Aorta (tissue), 5 donors: ENCODE results near the gene PRKN. TPM values are rescaled to one million over a fixed set of nuclear protein-coding genes. Genes with fewer than 3 reads are reported as not detected.

Experiments
- ATAC-seq: fragments of 200-7000 bp; cut with Tn5 transposase; one replicate; pipeline ENCODE4 v1.9.1; 2022; ENCODE audit warnings: moderate library complexity; ENCODE audit not compliant: low FRiP score
- DNase-seq, 2 donors: peaks; one replicate each; pipeline ENCODE4 v3.0.0-alpha.2; 2020
- H3K27ac ChIP-seq, 2 donors: one replicate each; pipeline ENCODE4 v1.5.1; 2013; ENCODE audit warnings: low read length in 2 of 2, mild to moderate bottlenecking in 2 of 2, moderate library complexity in 2 of 2, control low read depth in 1 of 2, inconsistent platforms in 1 of 2, low read depth in 1 of 2
- H3K27me3 ChIP-seq, 2 donors: one replicate each; pipeline ENCODE4 v1.6.1; 2013; ENCODE audit warnings: control low read depth in 1 of 2, low read length in 1 of 2, mild to moderate bottlenecking in 1 of 2, moderate library complexity in 1 of 2; ENCODE audit not compliant: insufficient read depth in 2 of 2, control insufficient read depth in 1 of 2
- H3K36me3 ChIP-seq, 2 donors: one replicate each; pipeline ENCODE4 v1.6.1; 2013; ENCODE audit warnings: control low read depth in 1 of 2, low read length in 1 of 2, mild to moderate bottlenecking in 1 of 2; ENCODE audit not compliant: insufficient read depth in 2 of 2, control insufficient read depth in 1 of 2
- H3K4me1 ChIP-seq, 2 donors: one replicate each; pipeline ENCODE4 v1.6.1; 2013; ENCODE audit warnings: low read length in 2 of 2, control low read depth in 1 of 2, mild to moderate bottlenecking in 1 of 2, moderate library complexity in 1 of 2; ENCODE audit not compliant: insufficient read depth in 2 of 2, control insufficient read depth in 1 of 2
- H3K4me3 ChIP-seq, 2 donors: one replicate each; pipeline ENCODE4 v1.5.1; 2013; ENCODE audit warnings: low read length in 2 of 2, control low read depth in 1 of 2, mild to moderate bottlenecking in 1 of 2
- H3K9me3 ChIP-seq: one replicate; pipeline ENCODE4 v1.6.1; 2013; ENCODE audit warnings: mild to moderate bottlenecking, low read length; ENCODE audit not compliant: control insufficient read depth
- WGBS, 2 donors: extraction: QIAGEN DNeasy Blood & Tissue Kit; methylation state at CpG; one replicate each; pipeline ENCODE4 v1.1.7; 2013; 5-methylcytosine and 5-hydroxymethylcytosine counted together
- intact Hi-C, 2 donors: fragments of 100-400 bp; cut with DNase I; formaldehyde crosslinking; loops; one replicate each; pipeline versions ENCODE4 v1.14.2 to v1.15.0; 2022
- polyA plus RNA-seq, 2 donors: library from polyadenylated mRNA; stranded (reverse); fragments of 200-250 nt; gene quantifications; one replicate each; pipeline ENCODE4 v1.2.3, GENCODE V29; 2013
- total RNA-seq, 2 donors: library from RNA; stranded (reverse); fragmentation: NEBNext Ultra II Directional; extraction: Animal tissue kit (Norgen Biotek cat#: 25700); gene quantifications; one replicate each; pipeline ENCODE4 v1.2.1, GENCODE V29; 2021
- donor health status: healthy with polysubstance abuse.
- donor health status: Bipolar disorder and iron deficiency.
- donor health status: DM: no; HTN: no; CAD: no.
- donor health status: DM: no; HTN: no; CAD: no.
- donor health status: DM: yes; HTN: yes; CAD: no.

Gene PRKN
- total and polyA plus RNA-seq, 4 donors, result 1.0 to 17.3 (median 5.7) TPM

DNA sequence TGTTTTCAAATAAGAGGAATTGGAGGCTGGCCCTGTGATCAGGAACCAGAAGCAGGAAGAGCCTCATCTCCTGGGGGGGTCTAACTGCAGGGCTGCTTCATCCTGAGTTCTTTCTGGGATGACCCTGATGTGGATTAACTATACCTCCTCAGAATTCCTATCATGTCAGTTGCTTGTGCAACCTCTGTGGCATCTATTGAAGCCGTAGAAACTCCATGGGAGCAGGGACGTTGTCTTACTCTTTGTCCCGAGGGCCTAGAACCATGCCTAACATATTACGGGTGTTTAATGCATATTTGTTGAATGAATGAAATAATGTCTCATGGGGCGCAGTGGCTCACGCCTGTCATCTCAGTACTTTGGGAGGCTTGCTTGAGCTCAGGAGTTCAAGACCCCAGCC, 1343.6 kb downstream of the PRKN start:
- no peaks in the 10 kb centered on the region for H3K27me3 ChIP-seq
- DNase-seq, result no peak
- intact Hi-C loops, result no loop called here
- H3K4me3 ChIP-seq, result no peak overlapping the region
- WGBS, 2 donors, result 97 to 99% methylated on average over 6 of the region's 6 CpGs
- H3K9me3 ChIP-seq, result no peaks in the 10 kb centered on the region
- H3K36me3 ChIP-seq, result peaks cover 0 to 3% of the 10 kb centered on the region in 2 donors
- H3K4me1 ChIP-seq, result no peaks in the 10 kb centered on the region
- ATAC-seq, result no peak
- H3K27ac ChIP-seq, result no peak overlapping the region

DNA sequence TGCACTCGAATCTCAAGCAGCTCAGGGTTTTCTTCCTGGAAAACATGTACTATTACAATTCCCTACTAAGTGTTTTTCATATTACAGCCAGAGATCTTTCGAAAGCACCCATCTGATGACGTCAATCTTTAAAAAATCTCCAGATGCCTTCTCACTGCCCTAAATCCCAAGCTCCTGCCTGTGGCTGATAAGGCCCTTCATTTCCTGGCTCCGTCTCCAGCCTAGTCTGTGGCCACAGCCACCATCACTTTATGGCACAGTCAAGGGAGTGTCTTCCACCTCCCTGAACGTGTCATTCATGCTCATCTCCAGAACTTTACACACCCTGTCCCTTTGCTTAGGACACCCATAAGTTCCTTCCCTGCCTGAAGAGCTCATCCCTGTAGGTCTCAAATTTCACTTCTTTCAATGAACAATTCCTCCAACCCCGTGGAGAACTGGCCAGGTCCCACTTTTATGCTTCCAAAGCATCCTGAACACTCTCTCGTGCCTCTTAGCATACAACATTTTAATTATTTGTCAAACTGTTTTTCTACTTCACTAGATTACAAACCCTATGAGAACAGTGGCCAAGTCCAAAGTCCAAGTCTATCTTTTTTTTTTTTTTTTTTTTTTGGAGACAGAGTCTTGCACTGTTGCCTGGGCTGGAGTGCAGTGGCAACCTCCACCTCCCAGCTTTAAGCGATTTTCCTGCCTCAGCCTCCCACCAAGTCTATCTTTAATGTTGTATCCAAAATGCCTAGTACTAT, 1347.6 kb downstream of the PRKN start:
- ATAC-seq (no peak), DNase-seq (no peak)
- H3K4me3 ChIP-seq, result no peak overlapping the region
- WGBS, 2 donors, result 48 to 49% methylated on average over 8 of the region's 8 CpGs
- no peaks in the 10 kb centered on the region for H3K4me1 ChIP-seq
- no peak overlapping the region for H3K27ac ChIP-seq
- no peaks in the 10 kb centered on the region for H3K27me3 ChIP-seq
- intact Hi-C loops, result no loop called here
- no peaks in the 10 kb centered on the region for H3K9me3 ChIP-seq
- H3K36me3 ChIP-seq, result no peaks in the 10 kb centered on the region

DNA sequence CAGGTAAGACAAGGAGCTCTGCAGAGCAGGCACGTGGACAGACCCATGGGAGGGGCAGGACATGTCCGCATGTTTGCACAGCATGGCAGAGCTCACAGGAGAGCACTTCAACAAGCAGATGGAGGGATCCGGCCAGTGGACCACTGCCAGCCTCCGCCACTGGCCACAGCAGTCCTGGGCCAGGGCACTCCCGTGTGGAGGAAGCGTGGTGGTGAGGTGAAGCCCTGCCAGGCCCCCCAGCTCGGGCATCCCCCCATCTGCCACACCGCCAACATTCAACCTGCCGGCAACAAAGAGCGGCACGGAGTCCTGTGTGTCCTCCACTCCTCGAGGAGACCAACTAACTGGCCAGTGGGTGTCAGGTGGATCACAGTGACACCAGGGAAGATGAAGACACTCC, 1349.5 kb downstream of the PRKN start:
- Histone ChIP-seq H3K4me3 (no peak overlapping the region), H3K36me3 (no peaks in the 10 kb centered on the region), H3K27me3 (no peaks in the 10 kb centered on the region), H3K9me3 (no peaks in the 10 kb centered on the region), H3K4me1 (no peaks in the 10 kb centered on the region), H3K27ac (no peak overlapping the region)
- intact Hi-C loops, result no loop called here
- DNase-seq, result no peak
- 93% methylated on average over 9 to 12 of the region's 12 CpGs for WGBS, 2 donors
- ATAC-seq, result no peak

DNA sequence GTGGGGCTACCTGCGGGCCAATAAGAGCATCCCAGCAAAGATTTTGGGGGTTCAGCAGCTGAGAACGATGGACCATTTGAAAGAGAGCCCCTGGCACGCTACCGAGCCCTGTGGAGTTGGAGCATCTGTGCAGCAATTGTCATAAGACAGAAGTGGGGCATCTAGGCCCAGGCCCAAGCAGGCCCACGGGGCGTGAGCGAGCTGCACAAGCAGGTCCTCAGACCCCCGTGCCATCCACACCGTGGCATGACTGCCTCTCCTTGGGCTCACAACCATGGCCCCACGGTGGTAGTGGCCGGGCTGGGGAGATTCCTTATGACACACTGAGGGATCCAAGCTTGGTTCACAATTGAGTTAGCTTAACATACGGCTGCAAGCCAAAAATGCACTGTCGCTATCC, 1350.5 kb downstream of the PRKN start:
- Histone ChIP-seq H3K4me1 (no peaks in the 10 kb centered on the region), H3K27me3 (no peaks in the 10 kb centered on the region), H3K9me3 (no peaks in the 10 kb centered on the region), H3K36me3 (no peaks in the 10 kb centered on the region), H3K27ac (no peak overlapping the region), H3K4me3 (no peak overlapping the region)
- DNase-seq (no peak), ATAC-seq (no peak)
- 98% methylated on average over 13 of the region's 13 CpGs for WGBS, 2 donors
- intact Hi-C loops, result no loop called here

DNA sequence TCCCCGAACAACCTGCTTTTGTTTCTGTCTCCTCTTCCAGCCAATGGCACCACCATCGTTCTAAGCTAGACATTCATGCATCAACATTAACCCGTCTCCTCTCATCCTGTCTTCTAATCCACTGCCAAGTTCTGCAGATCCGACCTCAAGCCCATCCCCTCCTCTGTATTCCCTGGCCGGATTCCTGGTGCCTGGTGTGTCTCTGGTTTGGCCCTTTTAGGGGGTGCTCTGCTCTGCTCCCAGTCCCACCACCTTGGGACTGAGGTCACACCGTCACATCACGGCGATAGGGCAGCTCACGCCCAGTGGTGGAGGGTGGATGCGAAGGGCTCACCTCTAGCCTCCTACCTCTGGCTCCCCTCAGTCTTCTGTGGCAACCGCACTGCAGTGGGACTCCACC, 1351.2 kb downstream of the PRKN start:
- 91 to 92% methylated on average over 11 of the region's 11 CpGs for WGBS, 2 donors
- intact Hi-C loops, result no loop called here
- H3K4me3 ChIP-seq, result no peak overlapping the region
- no peaks in the 10 kb centered on the region for H3K27me3 ChIP-seq
- ATAC-seq, result no peak
- no peaks in the 10 kb centered on the region for H3K36me3 ChIP-seq
- DNase-seq, result no peak
- H3K27ac ChIP-seq, result no peak overlapping the region
- H3K9me3 ChIP-seq, result no peaks in the 10 kb centered on the region
- H3K4me1 ChIP-seq, result no peaks in the 10 kb centered on the region

DNA sequence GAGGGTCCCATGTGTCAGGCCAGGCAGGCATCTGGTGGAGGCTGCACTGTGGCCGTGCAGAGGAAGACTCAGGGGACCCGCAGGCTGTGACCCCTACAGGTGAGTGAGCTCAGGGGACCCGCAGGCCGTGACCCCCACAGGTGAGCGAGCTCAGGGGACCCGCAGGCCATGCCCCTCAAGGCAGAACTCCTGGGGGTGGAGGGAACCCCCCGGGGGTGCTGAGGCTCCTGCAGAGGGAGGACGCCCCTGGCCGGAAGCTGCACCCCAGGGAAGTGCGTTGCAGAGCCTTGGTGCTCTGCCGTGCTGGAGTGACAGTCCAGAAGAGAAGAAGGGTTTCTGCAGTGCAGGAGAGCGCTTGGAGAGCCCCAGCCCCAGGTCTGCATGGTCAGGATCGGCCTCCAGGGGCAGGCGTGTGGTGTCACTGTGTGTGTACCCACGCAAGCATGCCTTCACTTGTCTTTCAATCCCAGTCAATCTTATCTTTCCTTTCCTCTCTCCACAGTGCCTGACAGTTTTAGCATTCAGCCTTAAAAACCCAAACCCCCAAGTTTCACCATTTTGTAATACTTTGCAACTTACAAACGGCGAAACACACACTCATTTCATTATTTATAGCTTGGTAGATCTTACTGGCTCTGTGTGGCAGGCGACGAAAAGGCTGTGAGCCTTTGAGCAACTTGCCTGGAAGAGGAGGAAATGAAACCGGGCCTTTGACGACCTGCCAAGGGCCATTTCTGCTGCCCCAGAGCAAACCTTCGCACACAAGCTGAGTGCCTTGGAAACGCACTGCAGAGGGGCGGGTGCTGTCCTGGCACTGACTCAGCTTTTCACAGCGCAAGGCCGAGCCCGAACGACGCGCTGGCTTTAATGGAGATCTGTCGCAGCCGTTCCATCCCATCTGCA, 1352.3 kb downstream of the PRKN start:
- Histone ChIP-seq H3K9me3 (no peaks in the 10 kb centered on the region), H3K27ac (no peak overlapping the region), H3K36me3 (no peaks in the 10 kb centered on the region), H3K4me3 (no peak overlapping the region), H3K4me1 (no peaks in the 10 kb centered on the region), H3K27me3 (no peaks in the 10 kb centered on the region)
- peak; percentile 24 for ATAC-seq
- DNase-seq, result peak; percentile 86 to 91
- intact Hi-C loops, result loop anchor here (2.0 to 5.0 kb wide), 6 partner anchors 223 to 643 kb away; partner anchors contain the start of gene MAP3K4 (in 1 of the 2)
- WGBS, 2 donors, result 48 to 52% methylated on average over 29 to 32 of the region's 32 CpGs

DNA sequence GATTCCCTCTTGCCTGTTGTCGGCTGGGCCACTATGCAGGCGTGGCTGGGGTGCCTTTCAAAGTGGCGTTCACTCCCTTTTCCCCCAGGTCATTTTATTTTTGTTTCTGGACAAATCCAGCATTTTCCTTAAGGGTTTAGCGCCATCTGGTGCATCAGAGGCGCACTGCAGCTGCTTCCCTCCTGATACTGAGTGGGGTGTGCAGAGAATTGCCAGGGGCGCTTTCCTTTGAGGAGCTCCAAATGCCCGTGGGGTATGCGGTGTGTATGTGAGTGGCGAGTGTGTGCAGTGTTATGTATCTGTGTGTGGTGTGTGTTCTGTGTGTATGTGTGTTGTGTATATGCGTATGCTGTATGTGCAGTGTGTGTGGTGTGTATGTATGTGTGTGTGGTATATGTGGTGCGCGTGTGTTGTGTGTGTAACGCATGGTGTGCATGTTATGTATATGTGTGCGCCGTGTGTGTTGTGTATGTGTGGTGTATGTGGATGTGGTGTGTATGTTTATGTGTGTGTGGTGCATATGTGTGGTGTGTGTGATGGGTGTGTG, 1353.6 kb downstream of the PRKN start:
- no peaks in the 10 kb centered on the region for H3K9me3 ChIP-seq
- intact Hi-C loops, result loop anchor here (2.0 to 5.0 kb wide), 6 partner anchors 222 to 642 kb away; partner anchors contain the start of gene MAP3K4 (in 1 of the 2)
- ATAC-seq (peak; percentile 56), DNase-seq (peak; percentile 69 to 90)
- no peaks in the 10 kb centered on the region for H3K4me1 ChIP-seq
- no peak overlapping the region for H3K27ac ChIP-seq
- no peaks in the 10 kb centered on the region for H3K36me3 ChIP-seq
- no peak overlapping the region for H3K4me3 ChIP-seq
- WGBS, 2 donors, result 34 to 36% methylated on average over 15 of the region's 15 CpGs
- no peaks in the 10 kb centered on the region for H3K27me3 ChIP-seq

DNA sequence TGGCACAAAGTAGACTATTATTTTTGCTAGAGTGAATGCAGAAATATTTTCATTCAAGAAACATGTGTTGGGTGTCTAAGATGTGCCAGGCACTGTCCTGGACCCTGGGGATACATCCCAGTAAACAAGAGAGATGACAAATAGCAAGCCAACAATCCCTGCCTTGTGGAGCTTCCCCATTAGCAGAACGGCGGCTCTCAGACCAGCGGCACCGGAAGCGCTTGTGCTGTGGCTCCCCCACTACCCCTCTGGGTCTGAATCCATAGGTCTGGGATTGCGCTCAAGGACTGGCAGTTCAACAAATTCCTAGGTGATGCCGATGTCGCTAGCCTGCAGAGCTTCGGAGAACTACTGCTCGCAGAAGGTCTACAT, 1355.2 kb downstream of the PRKN start:
- Histone ChIP-seq H3K27me3 (no peaks in the 10 kb centered on the region), H3K36me3 (no peaks in the 10 kb centered on the region), H3K9me3 (no peaks in the 10 kb centered on the region), H3K4me1 (no peaks in the 10 kb centered on the region), H3K4me3 (no peak overlapping the region), H3K27ac (no peak overlapping the region)
- ATAC-seq, result no peak
- no peak for DNase-seq
- intact Hi-C loops, result loop anchor here (5.0 kb wide), 5 partner anchors 220 to 640 kb away; partner anchors contain the start of gene MAP3K4 (in 1 of the 2)
- WGBS, 2 donors, result 93 to 94% methylated on average over 10 of the region's 10 CpGs
